SK-N-SH treated with all-trans-retinoic acid at 6 μM for 48 hours (cell line): Measurements from ENCODE around the gene PSEN2.

ENCODE experiments used
- ATAC-seq: fragments of 200-7000 bp; cut with Tn5 transposase; 3 replicates; pipeline ENCODE4 v1.9.1; 2020; ENCODE audit warnings: mild to moderate bottlenecking, moderate library complexity
- ARNTL ChIP-seq: fragments of 450-650 bp; formaldehyde crosslinking; IDR thresholded peaks from 2 replicates; pipeline ENCODE4 v1.5.0; 2020; ENCODE audit warnings: low read depth, mild to moderate bottlenecking, moderate library complexity, borderline replicate concordance
- BACH2 ChIP-seq: fragments of 250-450 bp; sonication (Bioruptor Pico); IDR thresholded peaks from 2 replicates; pipeline ENCODE4 v1.9.0; 2021; ENCODE audit warnings: mild to moderate bottlenecking, borderline replicate concordance
- CSDC2 ChIP-seq: fragments of 250-450 bp; sonication (Bioruptor Pico); IDR thresholded peaks from 2 replicates; pipeline ENCODE4 v1.5.0; 2020; ENCODE audit warnings: mild to moderate bottlenecking, moderate library complexity
- ESRRG ChIP-seq: fragments of 250-450 bp; sonication (Bioruptor Pico); IDR thresholded peaks from 2 replicates; pipeline ENCODE4 v1.6.1; 2021; ENCODE audit warnings: mild to moderate bottlenecking
- GLIS3 ChIP-seq: fragments of 250-450 bp; sonication (Bioruptor Pico); IDR thresholded peaks from 2 replicates; pipeline ENCODE4 v1.5.0; 2020; ENCODE audit warnings: mild to moderate bottlenecking, moderate library complexity
- ISL1 ChIP-seq: fragments of 250-450 bp; sonication (Bioruptor Pico); IDR thresholded peaks from 2 replicates; pipeline ENCODE4 v2.1.2; 2022; ENCODE audit warnings: mild to moderate bottlenecking, moderate library complexity
- OSR1 ChIP-seq: fragments of 250-450 bp; sonication (Bioruptor Pico); IDR thresholded peaks from 2 replicates; pipeline ENCODE4 v1.8.0; 2022; ENCODE audit warnings: moderate library complexity, mild to moderate bottlenecking, inconsistent platforms
- RARB ChIP-seq: fragments of 250-450 bp; sonication (Bioruptor Pico); IDR thresholded peaks from 2 replicates; pipeline ENCODE4 v1.8.0; 2021; ENCODE audit warnings: mild to moderate bottlenecking, moderate library complexity
- SNAI2 ChIP-seq: fragments of 250-450 bp; sonication (Bioruptor Pico); IDR thresholded peaks from 2 replicates; pipeline ENCODE4 v1.5.0; 2020; ENCODE audit warnings: mild to moderate bottlenecking, moderate library complexity
- TCF4 ChIP-seq: fragments of 250-450 bp; sonication (Bioruptor Pico); IDR thresholded peaks from 2 replicates; pipeline ENCODE4 v1.8.0; 2021; ENCODE audit warnings: mild to moderate bottlenecking, moderate library complexity, borderline replicate concordance
- TOX ChIP-seq: fragments of 250-450 bp; sonication (Bioruptor Pico); IDR thresholded peaks from 2 replicates; pipeline ENCODE4 v1.8.0; 2021; ENCODE audit warnings: mild to moderate bottlenecking, moderate library complexity, borderline replicate concordance
- ZFP3 ChIP-seq: fragments of 250-450 bp; sonication (Bioruptor Pico); IDR thresholded peaks from 2 replicates; pipeline ENCODE4 v1.5.0; 2020; ENCODE audit warnings: mild to moderate bottlenecking, moderate library complexity
- ZFP30 ChIP-seq: fragments of 450-650 bp; formaldehyde crosslinking; IDR thresholded peaks from 2 replicates; pipeline ENCODE4 v1.5.0; 2022; ENCODE audit warnings: mild to moderate bottlenecking, moderate library complexity
- ZNF565 ChIP-seq: fragments of 450-650 bp; formaldehyde crosslinking; conservative IDR thresholded peaks from 2 replicates; pipeline ENCODE4 v1.5.0; 2020; ENCODE audit warnings: low read depth, mild to moderate bottlenecking, moderate library complexity
- ZNF70 ChIP-seq: fragments of 450-650 bp; formaldehyde crosslinking; IDR thresholded peaks from 2 replicates; pipeline ENCODE4 v1.5.0; 2020; ENCODE audit warnings: mild to moderate bottlenecking, moderate library complexity
- ZNF8 ChIP-seq: fragments of 450-650 bp; formaldehyde crosslinking; IDR thresholded peaks from 2 replicates; pipeline ENCODE4 v1.5.0; 2020; ENCODE audit warnings: mild to moderate bottlenecking, moderate library complexity
- TF ChIP-seq, protein P1 (sequence below): fragments of 250-450 bp; sonication (Bioruptor Pico); IDR thresholded peaks from 2 replicates; pipeline ENCODE4 v1.5.0; 2020; ENCODE audit warnings: mild to moderate bottlenecking, moderate library complexity
- TF ChIP-seq, protein P2 (sequence below): fragments of 250-450 bp; sonication (Bioruptor Pico); IDR thresholded peaks from 2 replicates; pipeline ENCODE4 v1.5.1; 2021; ENCODE audit warnings: mild to moderate bottlenecking, moderate library complexity
- TF ChIP-seq, protein P3 (sequence below): fragments of 250-450 bp; sonication (Bioruptor Pico); IDR thresholded peaks from 2 replicates; pipeline ENCODE4 v1.8.0; 2021; ENCODE audit warnings: low read depth, mild to moderate bottlenecking, moderate library complexity, borderline replicate concordance
- TF ChIP-seq, protein P4 (sequence below): fragments of 250-450 bp; sonication (Bioruptor Pico); IDR thresholded peaks from 2 replicates; pipeline ENCODE4 v1.8.0; 2020; ENCODE audit warnings: mild to moderate bottlenecking, moderate library complexity, borderline replicate concordance

The PSEN2 gene

DNA sequence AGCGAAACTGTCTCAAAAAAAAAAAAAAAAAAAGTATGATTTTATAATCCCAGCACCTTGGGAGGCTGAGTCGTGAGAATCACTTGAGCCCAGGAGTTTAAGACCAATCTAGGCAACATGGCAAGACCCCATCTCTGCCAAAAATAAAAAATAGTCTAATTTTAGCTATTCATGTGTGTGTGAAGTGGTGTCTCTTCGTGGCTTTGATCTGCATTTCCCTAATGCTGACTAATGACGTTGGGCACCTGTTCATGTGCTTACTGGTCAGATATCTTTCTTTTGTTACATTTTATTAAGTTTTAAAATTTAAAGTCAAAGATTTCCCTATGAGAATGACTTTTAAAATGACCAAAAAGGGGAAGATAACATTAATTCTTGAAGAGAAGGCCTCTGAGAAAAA, 31.0 kb downstream of the PSEN2 start:
- TF ChIP-seq SNAI2 (CRISPR knock-in tag) (no peak), BACH2 (CRISPR knock-in tag) (no peak), CSDC2 (CRISPR knock-in tag) (no peak), ISL1 (CRISPR knock-in tag) (no peak), ZNF70 (no peak), TOX (CRISPR knock-in tag) (no peak), ESRRG (CRISPR knock-in tag) (no peak), ZNF565 (no peak), OSR1 (CRISPR knock-in tag) (no peak), ARNTL (CRISPR knock-in tag) (no peak), GLIS3 (CRISPR knock-in tag) (no peak), ZFP3 (CRISPR knock-in tag) (no peak), TCF4 (CRISPR knock-in tag) (no peak), ZNF8 (no peak), RARB (no peak), ZFP30 (no peak)
- TF ChIP-seq, protein P1, sequence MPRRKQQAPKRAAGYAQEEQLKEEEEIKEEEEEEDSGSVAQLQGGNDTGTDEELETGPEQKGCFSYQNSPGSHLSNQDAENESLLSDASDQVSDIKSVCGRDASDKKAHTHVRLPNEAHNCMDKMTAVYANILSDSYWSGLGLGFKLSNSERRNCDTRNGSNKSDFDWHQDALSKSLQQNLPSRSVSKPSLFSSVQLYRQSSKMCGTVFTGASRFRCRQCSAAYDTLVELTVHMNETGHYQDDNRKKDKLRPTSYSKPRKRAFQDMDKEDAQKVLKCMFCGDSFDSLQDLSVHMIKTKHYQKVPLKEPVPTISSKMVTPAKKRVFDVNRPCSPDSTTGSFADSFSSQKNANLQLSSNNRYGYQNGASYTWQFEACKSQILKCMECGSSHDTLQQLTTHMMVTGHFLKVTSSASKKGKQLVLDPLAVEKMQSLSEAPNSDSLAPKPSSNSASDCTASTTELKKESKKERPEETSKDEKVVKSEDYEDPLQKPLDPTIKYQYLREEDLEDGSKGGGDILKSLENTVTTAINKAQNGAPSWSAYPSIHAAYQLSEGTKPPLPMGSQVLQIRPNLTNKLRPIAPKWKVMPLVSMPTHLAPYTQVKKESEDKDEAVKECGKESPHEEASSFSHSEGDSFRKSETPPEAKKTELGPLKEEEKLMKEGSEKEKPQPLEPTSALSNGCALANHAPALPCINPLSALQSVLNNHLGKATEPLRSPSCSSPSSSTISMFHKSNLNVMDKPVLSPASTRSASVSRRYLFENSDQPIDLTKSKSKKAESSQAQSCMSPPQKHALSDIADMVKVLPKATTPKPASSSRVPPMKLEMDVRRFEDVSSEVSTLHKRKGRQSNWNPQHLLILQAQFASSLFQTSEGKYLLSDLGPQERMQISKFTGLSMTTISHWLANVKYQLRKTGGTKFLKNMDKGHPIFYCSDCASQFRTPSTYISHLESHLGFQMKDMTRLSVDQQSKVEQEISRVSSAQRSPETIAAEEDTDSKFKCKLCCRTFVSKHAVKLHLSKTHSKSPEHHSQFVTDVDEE = no peak
- TF ChIP-seq, protein P2, sequence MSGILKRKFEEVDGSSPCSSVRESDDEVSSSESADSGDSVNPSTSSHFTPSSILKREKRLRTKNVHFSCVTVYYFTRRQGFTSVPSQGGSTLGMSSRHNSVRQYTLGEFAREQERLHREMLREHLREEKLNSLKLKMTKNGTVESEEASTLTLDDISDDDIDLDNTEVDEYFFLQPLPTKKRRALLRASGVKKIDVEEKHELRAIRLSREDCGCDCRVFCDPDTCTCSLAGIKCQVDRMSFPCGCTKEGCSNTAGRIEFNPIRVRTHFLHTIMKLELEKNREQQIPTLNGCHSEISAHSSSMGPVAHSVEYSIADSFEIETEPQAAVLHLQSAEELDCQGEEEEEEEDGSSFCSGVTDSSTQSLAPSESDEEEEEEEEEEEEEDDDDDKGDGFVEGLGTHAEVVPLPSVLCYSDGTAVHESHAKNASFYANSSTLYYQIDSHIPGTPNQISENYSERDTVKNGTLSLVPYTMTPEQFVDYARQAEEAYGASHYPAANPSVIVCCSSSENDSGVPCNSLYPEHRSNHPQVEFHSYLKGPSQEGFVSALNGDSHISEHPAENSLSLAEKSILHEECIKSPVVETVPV (CRISPR knock-in tag) = no peak
- TF ChIP-seq, protein P3, sequence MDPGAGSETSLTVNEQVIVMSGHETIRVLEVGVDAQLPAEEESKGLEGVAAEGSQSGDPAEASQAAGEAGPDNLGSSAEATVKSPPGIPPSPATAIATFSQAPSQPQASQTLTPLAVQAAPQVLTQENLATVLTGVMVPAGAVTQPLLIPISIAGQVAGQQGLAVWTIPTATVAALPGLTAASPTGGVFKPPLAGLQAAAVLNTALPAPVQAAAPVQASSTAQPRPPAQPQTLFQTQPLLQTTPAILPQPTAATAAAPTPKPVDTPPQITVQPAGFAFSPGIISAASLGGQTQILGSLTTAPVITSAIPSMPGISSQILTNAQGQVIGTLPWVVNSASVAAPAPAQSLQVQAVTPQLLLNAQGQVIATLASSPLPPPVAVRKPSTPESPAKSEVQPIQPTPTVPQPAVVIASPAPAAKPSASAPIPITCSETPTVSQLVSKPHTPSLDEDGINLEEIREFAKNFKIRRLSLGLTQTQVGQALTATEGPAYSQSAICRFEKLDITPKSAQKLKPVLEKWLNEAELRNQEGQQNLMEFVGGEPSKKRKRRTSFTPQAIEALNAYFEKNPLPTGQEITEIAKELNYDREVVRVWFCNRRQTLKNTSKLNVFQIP (CRISPR knock-in tag) = no peak
- TF ChIP-seq, protein P4, sequence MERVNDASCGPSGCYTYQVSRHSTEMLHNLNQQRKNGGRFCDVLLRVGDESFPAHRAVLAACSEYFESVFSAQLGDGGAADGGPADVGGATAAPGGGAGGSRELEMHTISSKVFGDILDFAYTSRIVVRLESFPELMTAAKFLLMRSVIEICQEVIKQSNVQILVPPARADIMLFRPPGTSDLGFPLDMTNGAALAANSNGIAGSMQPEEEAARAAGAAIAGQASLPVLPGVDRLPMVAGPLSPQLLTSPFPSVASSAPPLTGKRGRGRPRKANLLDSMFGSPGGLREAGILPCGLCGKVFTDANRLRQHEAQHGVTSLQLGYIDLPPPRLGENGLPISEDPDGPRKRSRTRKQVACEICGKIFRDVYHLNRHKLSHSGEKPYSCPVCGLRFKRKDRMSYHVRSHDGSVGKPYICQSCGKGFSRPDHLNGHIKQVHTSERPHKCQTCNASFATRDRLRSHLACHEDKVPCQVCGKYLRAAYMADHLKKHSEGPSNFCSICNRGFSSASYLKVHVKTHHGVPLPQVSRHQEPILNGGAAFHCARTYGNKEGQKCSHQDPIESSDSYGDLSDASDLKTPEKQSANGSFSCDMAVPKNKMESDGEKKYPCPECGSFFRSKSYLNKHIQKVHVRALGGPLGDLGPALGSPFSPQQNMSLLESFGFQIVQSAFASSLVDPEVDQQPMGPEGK (CRISPR knock-in tag) = no peak
- ATAC-seq = no peak

DNA sequence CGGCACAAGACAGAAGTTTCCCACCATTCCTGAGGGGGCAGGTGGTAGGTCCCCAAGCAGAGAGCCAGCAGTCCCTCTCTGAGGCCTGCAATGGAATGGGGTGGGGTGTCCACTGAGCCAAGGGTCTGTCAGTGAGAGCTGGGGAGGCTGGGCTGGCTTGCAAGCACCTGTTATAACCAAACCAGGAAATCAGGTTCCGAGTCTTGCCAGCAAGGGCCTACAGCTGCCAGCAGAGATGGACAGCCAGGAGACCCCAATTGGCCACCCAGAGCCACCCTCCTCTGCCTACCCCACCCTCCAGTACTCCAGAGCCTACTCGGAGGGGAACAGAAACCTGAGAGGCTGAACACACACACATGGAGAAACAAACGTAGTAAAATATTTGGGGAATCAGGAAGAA, 32.2 kb downstream of the PSEN2 start:
- ATAC-seq = no peak
- TF ChIP-seq, protein P2 (CRISPR knock-in tag) = no peak
- no peak for TF ChIP-seq BACH2 (CRISPR knock-in tag)
- no peak for TF ChIP-seq ZFP3 (CRISPR knock-in tag)
- TF ChIP-seq, protein P1 = no peak
- TF ChIP-seq, protein P4 (CRISPR knock-in tag) = no peak
- TF ChIP-seq ISL1 (CRISPR knock-in tag) = no peak
